HepG2 (cell line): Measurements from ENCODE around the gene RMI2. TPM values are rescaled to one million over a fixed set of nuclear protein-coding genes. Genes with fewer than 3 reads are reported as not detected.

Source experiments
- AHR ChIP-seq: IDR thresholded peaks from 2 replicates; pipeline ENCODE4 v1.6.1; 2018; ENCODE audit warnings: missing genetic modification reagents, missing compliant biosample characterization
- ATF7 ChIP-seq, 2 experiments: fragments of 450-650 bp in 1 of 2; sonication (generic) in 1 of 2; formaldehyde crosslinking in 1 of 2; IDR thresholded peaks; 2 replicates each; pipeline versions ENCODE4 v1.4.0 to v1.6.1; 2016 to 2020; ENCODE audit warnings: antibody characterized with exemption in 1 of 2, mild to moderate bottlenecking in 1 of 2, missing genetic modification reagents in 1 of 2
- CBX2 ChIP-seq, 2 experiments: fragments of 200-600 bp in 1 of 2; sonication (generic); formaldehyde crosslinking in 1 of 2; IDR thresholded peaks; 2 replicates each; pipeline versions ENCODE4 v1.7.0 to v1.8.1; 2018 to 2022; ENCODE audit warnings: low read depth in 2 of 2, low read length in 1 of 2, mild to moderate bottlenecking in 1 of 2, missing genetic modification reagents in 1 of 2
- FOXK1 ChIP-seq: sonication (generic); formaldehyde crosslinking; IDR thresholded peaks from 2 replicates; pipeline ENCODE4 v1.4.0; 2020; ENCODE audit warnings: low read depth, missing genetic modification reagents, borderline replicate concordance
- MXI1 ChIP-seq: IDR thresholded peaks from 3 replicates; pipeline ENCODE4 v1.6.1; 2012; ENCODE audit warnings: low read depth, low read length, inconsistent platforms, borderline replicate concordance
- MYC ChIP-seq: sonication (generic); formaldehyde crosslinking; IDR thresholded peaks from 2 replicates; pipeline ENCODE4 v1.9.0; 2021; ENCODE audit warnings: missing genetic modification reagents, borderline replicate concordance
- NFATC3 ChIP-seq: sonication (generic); formaldehyde crosslinking; IDR thresholded peaks from 2 replicates; pipeline ENCODE4 v1.5.1; 2020; ENCODE audit warnings: mild to moderate bottlenecking, missing genetic modification reagents
- NFKB2 ChIP-seq: sonication (generic); formaldehyde crosslinking; IDR thresholded peaks from 2 replicates; pipeline ENCODE4 v1.4.0; 2020; ENCODE audit warnings: missing genetic modification reagents, borderline replicate concordance
- RARA ChIP-seq: IDR thresholded peaks from 2 replicates; pipeline ENCODE4 v1.6.1; 2016; ENCODE audit warnings: missing genetic modification reagents, missing compliant biosample characterization
- SP5 ChIP-seq: IDR thresholded peaks from 2 replicates; pipeline ENCODE4 v1.6.1; 2016; ENCODE audit warnings: low read depth, borderline replicate concordance
- ZNF224 ChIP-seq: sonication (generic); formaldehyde crosslinking; IDR thresholded peaks from 2 replicates; pipeline ENCODE4 v1.5.0; 2020; ENCODE audit warnings: mild to moderate bottlenecking, missing genetic modification reagents
- ZNF605 ChIP-seq: sonication (generic); formaldehyde crosslinking; IDR thresholded peaks from 2 replicates; pipeline ENCODE4 v1.8.0; 2022; ENCODE audit warnings: mild to moderate bottlenecking, missing genetic modification reagents
- ZNF607 ChIP-seq: sonication (generic); formaldehyde crosslinking; IDR thresholded peaks from 2 replicates; pipeline ENCODE4 v1.5.1; 2020; ENCODE audit warnings: missing genetic modification reagents, mild to moderate bottlenecking, borderline replicate concordance
- ZNF776 ChIP-seq: sonication (generic); formaldehyde crosslinking; IDR thresholded peaks from 2 replicates; pipeline ENCODE4 v1.4.0; 2020; ENCODE audit warnings: mild to moderate bottlenecking, missing genetic modification reagents
- polyA plus RNA-seq, 8 experiments: library from polyadenylated mRNA; depleted of rRNA in 3 of 8; stranded (reverse) in 7 of 8; unstranded in 1 of 8; fragments of >200 nt; fragmentation: Illumina TruSeq in 4 of 8; extraction: Trizol in 4 of 8; gene quantifications; 2 replicates each; pipeline versions ENCODE4 v1.2.1 to v1.2.3, GENCODE V29; 2011 to 2016; ENCODE audit warnings: low read depth in 4 of 8, missing spikeins in 1 of 8, mixed read lengths in 1 of 8; ENCODE audit not compliant: insufficient read depth in 1 of 8
- total RNA-seq, 5 experiments: library from RNA; depleted of rRNA; stranded (reverse); fragments of >200 nt; fragmentation: Illumina TruSeq; extraction: Trizol; gene quantifications; 2 replicates each; pipeline ENCODE4 v1.2.3, GENCODE V29; 2016; ENCODE audit warnings: low read depth in 1 of 5
- TF ChIP-seq, protein P1 (sequence below): sonication (generic); formaldehyde crosslinking; IDR thresholded peaks from 2 replicates; pipeline ENCODE4 v1.8.1; 2023; ENCODE audit warnings: missing genetic modification reagents, mild to moderate bottlenecking, borderline replicate concordance
- TF ChIP-seq, protein P2 (sequence below): sonication (generic); formaldehyde crosslinking; IDR thresholded peaks from 2 replicates; pipeline ENCODE4 v1.4.0; 2020; ENCODE audit warnings: low read depth, mild to moderate bottlenecking, missing genetic modification reagents
- TF ChIP-seq, protein P3 (sequence below): sonication (generic); formaldehyde crosslinking; IDR thresholded peaks from 2 replicates; pipeline ENCODE4 v1.4.0; 2020; ENCODE audit warnings: mild to moderate bottlenecking, missing genetic modification reagents, borderline replicate concordance
- TF ChIP-seq, protein P4 (sequence below): sonication (generic); formaldehyde crosslinking; IDR thresholded peaks from 2 replicates; pipeline ENCODE4 v1.4.0; 2020; ENCODE audit warnings: missing genetic modification reagents
- TF ChIP-seq, protein P5 (sequence below): sonication (generic); formaldehyde crosslinking; IDR thresholded peaks from 2 replicates; pipeline ENCODE4 v1.4.0; 2020; ENCODE audit warnings: missing genetic modification reagents; ENCODE audit errors: not compliant biosample characterization

The RMI2 gene
- total and polyA plus RNA-seq, 2 of the 13 experiments (the other 11 are each of a cell fraction or from before 2014, with no cell fraction given) = 24.5 to 55.7 TPM

DNA sequence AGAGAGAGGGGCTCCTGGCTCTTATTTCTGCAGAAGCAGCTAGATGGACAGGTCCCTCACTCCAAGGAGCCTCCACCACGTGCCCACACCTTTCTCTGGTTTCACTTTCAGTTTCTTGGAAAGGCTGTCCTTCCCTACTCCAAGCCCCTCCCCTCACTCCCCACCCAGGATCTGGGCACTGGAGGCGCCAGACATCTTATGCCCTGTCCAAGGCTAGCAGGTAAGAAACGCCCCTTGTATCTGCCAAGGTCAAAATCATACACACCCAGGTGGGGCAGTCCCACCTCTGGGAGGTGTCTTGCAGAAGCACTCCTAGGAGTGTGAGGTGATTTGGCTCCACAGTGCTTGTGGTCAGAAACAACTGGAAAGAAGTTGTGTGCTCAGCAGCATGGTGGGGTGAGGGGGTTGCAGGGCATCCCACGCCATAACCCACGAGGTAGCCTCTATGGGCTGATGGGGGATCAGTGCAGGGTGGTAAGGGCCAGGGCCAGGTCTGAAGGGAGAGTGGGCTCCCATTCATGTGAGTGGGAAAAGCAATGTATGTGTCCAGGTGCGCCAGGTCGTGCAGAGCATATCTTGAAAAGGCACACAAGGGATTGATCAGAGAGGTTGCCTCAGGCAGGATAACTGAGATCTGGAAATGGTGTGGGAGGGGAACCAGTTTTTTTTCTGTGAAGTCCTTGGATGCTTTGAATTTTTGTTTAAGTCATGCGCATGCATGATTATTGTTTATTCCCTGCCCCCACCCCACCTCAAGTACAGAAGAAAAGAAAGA, 32.4 kb upstream of the RMI2 start (continued):
- TF ChIP-seq, protein P1, sequence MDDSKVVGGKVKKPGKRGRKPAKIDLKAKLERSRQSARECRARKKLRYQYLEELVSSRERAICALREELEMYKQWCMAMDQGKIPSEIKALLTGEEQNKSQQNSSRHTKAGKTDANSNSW (CRISPR knock-in tag) = 0 out of 2 replicates have a peak, but pooled peaks have one; percentile 64
- TF ChIP-seq ZNF605 (CRISPR knock-in tag) (peak; percentile 25; the same call in 1 of the 2 replicates), CBX2 (IDR thresholded peaks at IDR 0.05; ENCODE audit: low read depth, low read length) (no peak), CBX2 (CRISPR knock-in tag; IDR thresholded peaks at IDR 0.05; ENCODE audit: low read depth) (no peak), AHR (CRISPR knock-in tag) (peak; percentile 79; the same call in 1 of the 2 replicates), NFATC3 (CRISPR knock-in tag) (0 out of 2 replicates have a peak, but pooled peaks have one; percentile 79), NFKB2 (CRISPR knock-in tag) (no peak), ZNF776 (CRISPR knock-in tag) (peak; percentile 27; the same call in 1 of the 2 replicates), ZNF224 (CRISPR knock-in tag) (peak; percentile 56; the same call in 1 of the 2 replicates), RARA (CRISPR knock-in tag) (0 out of 2 replicates have a peak, but pooled peaks have one; percentile 13), SP5 (peak; percentile 29; the same call in 1 of the 2 replicates), MXI1 (peak; percentile 75; the same call in 1 of the 3 replicates), MYC (peak; percentile 62; the same call in 1 of the 2 replicates), FOXK1 (peak; percentile 62; the same call in 1 of the 2 replicates), ZNF607 (CRISPR knock-in tag) (0 out of 2 replicates have a peak, but pooled peaks have one; percentile 38), ATF7 (IDR thresholded peaks at IDR 0.05) (no peak), ATF7 (CRISPR knock-in tag; IDR thresholded peaks at IDR 0.05) (no peak)
- TF ChIP-seq, protein P2, sequence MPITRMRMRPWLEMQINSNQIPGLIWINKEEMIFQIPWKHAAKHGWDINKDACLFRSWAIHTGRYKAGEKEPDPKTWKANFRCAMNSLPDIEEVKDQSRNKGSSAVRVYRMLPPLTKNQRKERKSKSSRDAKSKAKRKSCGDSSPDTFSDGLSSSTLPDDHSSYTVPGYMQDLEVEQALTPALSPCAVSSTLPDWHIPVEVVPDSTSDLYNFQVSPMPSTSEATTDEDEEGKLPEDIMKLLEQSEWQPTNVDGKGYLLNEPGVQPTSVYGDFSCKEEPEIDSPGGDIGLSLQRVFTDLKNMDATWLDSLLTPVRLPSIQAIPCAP = peak; percentile 100
- TF ChIP-seq, protein P3, sequence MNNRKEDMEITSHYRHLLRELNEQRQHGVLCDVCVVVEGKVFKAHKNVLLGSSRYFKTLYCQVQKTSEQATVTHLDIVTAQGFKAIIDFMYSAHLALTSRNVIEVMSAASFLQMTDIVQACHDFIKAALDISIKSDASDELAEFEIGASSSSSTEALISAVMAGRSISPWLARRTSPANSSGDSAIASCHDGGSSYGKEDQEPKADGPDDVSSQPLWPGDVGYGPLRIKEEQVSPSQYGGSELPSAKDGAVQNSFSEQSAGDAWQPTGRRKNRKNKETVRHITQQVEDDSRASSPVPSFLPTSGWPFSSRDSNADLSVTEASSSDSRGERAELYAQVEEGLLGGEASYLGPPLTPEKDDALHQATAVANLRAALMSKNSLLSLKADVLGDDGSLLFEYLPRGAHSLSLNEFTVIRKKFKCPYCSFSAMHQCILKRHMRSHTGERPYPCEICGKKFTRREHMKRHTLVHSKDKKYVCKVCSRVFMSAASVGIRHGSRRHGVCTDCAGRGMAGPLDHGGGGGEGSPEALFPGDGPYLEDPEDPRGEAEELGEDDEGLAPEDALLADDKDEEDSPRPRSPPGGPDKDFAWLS (CRISPR knock-in tag) = no peak; the same call in 1 of the 2 replicates
- TF ChIP-seq, protein P4, sequence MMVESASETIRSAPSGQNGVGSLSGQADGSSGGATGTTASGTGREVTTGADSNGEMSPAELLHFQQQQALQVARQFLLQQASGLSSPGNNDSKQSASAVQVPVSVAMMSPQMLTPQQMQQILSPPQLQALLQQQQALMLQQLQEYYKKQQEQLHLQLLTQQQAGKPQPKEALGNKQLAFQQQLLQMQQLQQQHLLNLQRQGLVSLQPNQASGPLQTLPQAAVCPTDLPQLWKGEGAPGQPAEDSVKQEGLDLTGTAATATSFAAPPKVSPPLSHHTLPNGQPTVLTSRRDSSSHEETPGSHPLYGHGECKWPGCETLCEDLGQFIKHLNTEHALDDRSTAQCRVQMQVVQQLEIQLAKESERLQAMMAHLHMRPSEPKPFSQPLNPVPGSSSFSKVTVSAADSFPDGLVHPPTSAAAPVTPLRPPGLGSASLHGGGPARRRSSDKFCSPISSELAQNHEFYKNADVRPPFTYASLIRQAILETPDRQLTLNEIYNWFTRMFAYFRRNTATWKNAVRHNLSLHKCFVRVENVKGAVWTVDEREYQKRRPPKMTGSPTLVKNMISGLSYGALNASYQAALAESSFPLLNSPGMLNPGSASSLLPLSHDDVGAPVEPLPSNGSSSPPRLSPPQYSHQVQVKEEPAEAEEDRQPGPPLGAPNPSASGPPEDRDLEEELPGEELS (CRISPR knock-in tag) = peak; percentile 52
- TF ChIP-seq, protein P5, sequence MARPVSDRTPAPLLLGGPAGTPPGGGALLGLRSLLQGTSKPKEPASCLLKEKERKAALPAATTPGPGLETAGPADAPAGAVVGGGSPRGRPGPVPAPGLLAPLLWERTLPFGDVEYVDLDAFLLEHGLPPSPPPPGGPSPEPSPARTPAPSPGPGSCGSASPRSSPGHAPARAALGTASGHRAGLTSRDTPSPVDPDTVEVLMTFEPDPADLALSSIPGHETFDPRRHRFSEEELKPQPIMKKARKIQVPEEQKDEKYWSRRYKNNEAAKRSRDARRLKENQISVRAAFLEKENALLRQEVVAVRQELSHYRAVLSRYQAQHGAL (CRISPR knock-in tag) = no peak
